ENCODE data around the gene VARS2. TPM values are rescaled to one million over a fixed set of nuclear protein-coding genes. Genes with fewer than 3 reads are reported as not detected.

The VARS2 gene
- total and polyA plus RNA-seq, 4 donors = 9.4 to 23.3 (median 16.3) TPM

- DNase-seq (ENCODE audit: low spot score) = no peak
- H3K9me3 ChIP-seq (ENCODE audit: control insufficient read depth in 4 of 4, low read length in 3 of 4) = peaks cover 0 to 4% (median 0%) of the 10 kb centered on the region in 4 donors
- H3K4me3 ChIP-seq (ENCODE audit: low read depth in 1 of 3, low read length in 3 of 3) = no peak overlapping the region
- H3K27ac ChIP-seq (ENCODE audit: low read depth in 1 of 2, low read length in 2 of 2) = no peak overlapping the region
- peaks cover 0 to 7% (median 3%) of the 10 kb centered on the region in 4 donors for H3K27me3 ChIP-seq (ENCODE audit: control insufficient read depth in 4 of 4, insufficient read depth in 4 of 4, low read length in 3 of 4)
- peaks cover 0 to 4% (median 0%) of the 10 kb centered on the region in 4 donors for H3K4me1 ChIP-seq (ENCODE audit: control insufficient read depth in 4 of 4, insufficient read depth in 4 of 4, low read length in 3 of 4)
- WGBS = 81% methylated on average over 5 of the region's 5 CpGs
- H3K9ac ChIP-seq (ENCODE audit: low read depth in 1 of 2, low read length in 2 of 2) = no peak overlapping the region
- H3K36me3 ChIP-seq (ENCODE audit: control insufficient read depth in 4 of 4, insufficient read depth in 3 of 4, low read depth in 1 of 4, low read length in 3 of 4) = no peaks in the 10 kb centered on the region
- TF ChIP-seq RXRA (IDR thresholded peaks at IDR 0.05) (no peak), CTCF (IDR thresholded peaks at IDR 0.05; ENCODE audit: low read depth, low read length, missing input control) (no peak), HNF4A (conservative IDR thresholded peaks at IDR 0.05) (no peak), EGR1 (IDR thresholded peaks at IDR 0.05; ENCODE audit: low read depth in 2 of 2) (no peak), SP1 (IDR thresholded peaks at IDR 0.05) (no peak), JUND (IDR thresholded peaks at IDR 0.05) (no peak), RAD21 (IDR thresholded peaks at IDR 0.05) (no peak), FOXA2 (IDR thresholded peaks at IDR 0.05) (no peak), TAF1 (conservative IDR thresholded peaks at IDR 0.05) (no peak), ZBTB33 (IDR thresholded peaks at IDR 0.05) (no peak), MAX (IDR thresholded peaks at IDR 0.05) (no peak)
Measured at GRCh38 chr6:30951907-30952469, 38.0 kb downstream of the VARS2 start.

- peaks cover 0 to 11% (median 3%) of the 10 kb centered on the region in 4 donors for H3K27me3 ChIP-seq (ENCODE audit: control insufficient read depth in 4 of 4, insufficient read depth in 4 of 4, low read length in 3 of 4)
- no peaks in the 10 kb centered on the region for H3K36me3 ChIP-seq (ENCODE audit: control insufficient read depth in 4 of 4, insufficient read depth in 3 of 4, low read depth in 1 of 4, low read length in 3 of 4)
- no peak overlapping the region for H3K27ac ChIP-seq (ENCODE audit: low read depth in 1 of 2, low read length in 2 of 2)
- H3K9ac ChIP-seq (ENCODE audit: low read depth in 1 of 2, low read length in 2 of 2) = no peak overlapping the region
- no peak for DNase-seq (ENCODE audit: low spot score)
- H3K4me1 ChIP-seq (ENCODE audit: control insufficient read depth in 4 of 4, insufficient read depth in 4 of 4, low read length in 3 of 4) = peaks cover 0 to 4% (median 0%) of the 10 kb centered on the region in 4 donors
- peaks cover 0 to 4% (median 0%) of the 10 kb centered on the region in 4 donors for H3K9me3 ChIP-seq (ENCODE audit: control insufficient read depth in 4 of 4, low read length in 3 of 4)
- H3K4me3 ChIP-seq (ENCODE audit: low read depth in 1 of 3, low read length in 3 of 3) = peak overlapping the region in 1 of 3 donors; percentile 34
- WGBS = 47% methylated on average over 9 of the region's 9 CpGs
- TF ChIP-seq ATF3 (IDR thresholded peaks at IDR 0.05) (no peak), JUND (IDR thresholded peaks at IDR 0.05) (no peak), FOXA1 (IDR thresholded peaks at IDR 0.05) (no peak), GABPA (IDR thresholded peaks at IDR 0.05 in 1 of 2, conservative IDR thresholded peaks at IDR 0.05 in 1 of 2) (no peak), HNF4G (IDR thresholded peaks at IDR 0.05) (no peak), MAX (IDR thresholded peaks at IDR 0.05) (no peak), TAF1 (conservative IDR thresholded peaks at IDR 0.05) (no peak), RXRA (IDR thresholded peaks at IDR 0.05) (no peak), SP1 (IDR thresholded peaks at IDR 0.05) (no peak), RAD21 (IDR thresholded peaks at IDR 0.05) (no peak), CTCF (IDR thresholded peaks at IDR 0.05; ENCODE audit: low read depth, low read length, missing input control) (no peak), FOXA2 (IDR thresholded peaks at IDR 0.05) (no peak), REST (IDR thresholded peaks at IDR 0.05) (no peak), HNF4A (conservative IDR thresholded peaks at IDR 0.05) (no peak), ZBTB33 (IDR thresholded peaks at IDR 0.05) (no peak)
Measured at GRCh38 chr6:30954631-30955366, 40.8 kb downstream of the VARS2 start.
